ENCODE results near the gene SLC4A4.

Gene SLC4A4

DNA sequence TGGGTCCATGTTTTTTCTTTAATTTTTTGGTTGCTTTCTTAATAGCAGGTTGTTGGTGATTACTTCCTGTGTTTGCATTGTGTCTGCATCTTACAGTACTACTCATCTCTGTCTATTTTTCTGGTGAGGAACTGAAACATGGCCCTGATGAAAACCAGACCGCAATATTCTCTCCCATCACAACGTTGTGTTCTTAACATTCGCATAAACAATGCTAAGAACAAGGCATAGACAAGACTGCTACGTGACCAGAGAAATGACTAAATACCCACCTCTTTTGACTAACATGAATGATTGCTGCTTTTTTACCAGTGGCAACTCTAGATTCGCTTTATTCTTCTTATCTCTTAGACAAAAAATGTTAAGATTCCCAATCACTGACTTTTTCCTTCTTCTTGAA is 266.0 kb downstream of the SLC4A4 start:
- no peak for DNase-seq (ENCODE audit: low read depth)

DNA sequence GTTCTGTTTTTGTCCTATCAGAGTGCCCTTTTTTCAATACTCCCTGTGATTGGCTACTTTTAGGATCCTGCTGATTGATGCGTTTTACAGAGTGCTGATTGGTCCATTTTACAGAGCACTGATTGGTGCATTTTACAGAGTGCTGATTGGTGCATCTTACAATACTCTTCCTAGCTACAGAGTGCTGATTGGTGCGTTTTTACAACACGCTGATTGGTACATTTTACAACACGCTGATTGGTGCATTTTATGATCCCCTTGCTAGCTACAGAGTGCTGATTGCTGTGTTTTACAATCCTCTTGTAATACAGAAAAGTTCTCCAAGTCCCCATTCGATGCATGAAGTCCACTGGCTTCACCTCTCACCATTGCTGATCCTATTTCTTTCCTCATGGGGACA is 268.3 kb downstream of the SLC4A4 start:
- DNase-seq (ENCODE audit: low read depth), result no peak

DNA sequence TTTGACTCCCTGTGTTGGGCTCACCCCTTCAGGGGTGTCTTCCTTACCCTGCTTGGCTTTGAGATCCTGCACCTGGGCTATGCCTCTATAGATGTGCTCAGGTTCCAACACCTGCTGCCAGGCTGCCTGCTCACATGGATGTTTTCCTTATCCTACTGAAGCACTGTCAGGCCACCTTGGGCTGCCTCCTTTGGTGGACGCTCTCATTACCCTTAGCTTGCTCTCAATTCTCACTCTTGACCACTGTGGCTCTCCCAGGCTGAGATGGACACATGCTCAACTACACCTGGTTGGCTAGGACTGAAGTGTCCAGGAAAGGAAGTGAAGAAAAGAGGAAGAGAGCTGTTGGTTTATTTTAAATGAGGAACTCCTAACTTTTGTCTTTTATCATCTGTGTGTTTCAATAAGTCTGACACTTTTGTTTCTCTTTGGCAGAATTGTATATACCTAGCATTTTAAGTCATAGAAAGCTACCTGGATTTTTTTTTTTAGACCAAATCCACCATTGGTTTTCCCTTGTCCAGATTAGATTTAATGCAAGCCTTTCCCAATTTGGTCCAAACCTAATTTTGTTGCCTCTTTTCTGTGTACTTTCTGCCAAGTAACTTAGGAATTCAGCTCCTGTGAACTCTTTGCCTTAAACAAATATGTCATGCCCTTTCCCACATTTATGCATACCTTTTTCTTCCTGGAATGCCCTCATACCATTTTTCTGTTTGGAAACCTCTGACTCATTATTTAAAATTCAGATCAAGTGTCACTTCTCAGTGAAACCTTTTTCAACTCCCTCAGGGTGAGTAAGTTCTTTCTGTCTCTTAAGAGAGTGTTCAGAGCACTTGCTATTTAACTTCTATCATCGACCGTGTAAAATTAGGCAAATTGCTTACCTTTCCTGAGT is 269.2 kb downstream of the SLC4A4 start:
- DNase-seq (ENCODE audit: low read depth), result no peak

DNA sequence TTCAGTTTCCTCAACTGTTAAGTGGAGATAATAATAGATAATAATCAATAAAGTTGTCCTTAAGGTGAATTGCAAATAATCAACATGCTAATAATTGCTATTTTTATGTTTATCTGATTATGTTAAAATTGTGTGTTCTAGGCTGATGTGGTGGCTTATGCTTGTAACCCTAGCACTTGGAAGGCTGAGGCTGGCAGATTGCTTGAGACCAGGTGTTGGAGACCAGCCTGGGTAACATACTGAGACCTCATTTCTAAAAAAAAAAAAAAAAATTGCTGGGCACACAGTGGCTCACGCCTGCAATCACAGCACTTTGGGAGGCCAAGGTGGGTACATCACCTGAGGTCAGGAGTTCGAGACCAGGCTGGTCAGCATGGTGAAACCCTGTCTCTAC is 269.9 kb downstream of the SLC4A4 start:
- no peak for DNase-seq (ENCODE audit: low read depth)

DNA sequence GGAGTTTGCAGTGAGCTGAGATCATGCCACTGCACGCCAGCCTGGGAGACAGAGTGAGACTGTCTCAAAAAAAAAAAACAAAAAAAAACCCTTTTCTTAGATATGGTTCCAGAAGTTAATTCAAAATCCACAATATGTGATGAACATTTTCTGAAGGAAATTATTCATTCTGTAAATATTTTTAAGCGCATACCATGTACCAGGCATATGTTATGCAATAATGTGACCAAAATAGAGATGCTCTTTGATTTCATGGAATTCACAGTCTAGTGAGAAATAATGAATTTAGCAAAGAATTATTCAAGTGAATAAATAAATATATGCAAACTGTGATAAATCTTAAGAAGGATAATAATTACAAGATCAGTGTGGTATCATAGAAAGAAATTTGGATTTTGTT is 270.3 kb downstream of the SLC4A4 start:
- no peak for DNase-seq (ENCODE audit: low read depth)

DNA sequence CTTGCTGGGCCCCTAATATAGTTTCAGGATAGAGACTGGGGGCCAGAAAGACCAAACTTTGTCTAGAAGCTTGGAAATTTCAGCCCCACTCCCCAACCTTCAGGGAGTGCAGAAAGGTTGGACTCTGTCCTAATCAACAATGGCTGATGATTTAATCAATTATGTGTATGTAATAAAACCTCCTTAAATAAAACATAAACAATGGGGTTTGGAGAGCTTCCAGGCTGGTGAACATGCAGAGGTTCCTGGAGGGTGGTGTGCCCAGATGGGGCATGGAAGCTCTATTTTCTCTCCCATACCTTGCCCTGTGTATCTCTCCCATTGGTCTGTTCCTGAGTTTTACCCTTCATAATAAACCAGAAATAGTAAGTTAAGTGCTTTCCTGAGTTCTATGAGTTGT is 270.8 kb downstream of the SLC4A4 start:
- no peak for DNase-seq (ENCODE audit: low read depth)

DNA sequence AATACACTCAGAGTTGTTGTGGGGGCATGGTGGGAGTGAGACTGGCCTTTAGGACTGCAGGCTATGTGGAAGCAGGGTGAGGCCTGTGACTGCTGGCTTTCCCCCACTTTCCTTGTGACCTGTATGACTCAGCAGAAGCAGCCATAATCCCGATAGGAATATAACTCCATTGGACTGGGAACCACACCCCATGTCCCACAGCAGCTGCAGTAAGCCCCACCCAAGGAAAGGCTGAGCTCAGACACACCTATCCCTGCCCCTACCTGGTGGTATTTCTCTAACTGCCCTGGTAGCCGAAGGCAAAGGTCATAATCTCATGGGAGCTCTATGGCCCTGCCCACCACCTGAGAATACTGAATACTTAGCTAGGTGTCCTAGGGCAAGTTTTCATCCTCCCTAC is 275.8 kb downstream of the SLC4A4 start:
- DNase-seq (ENCODE audit: low read depth), result no peak

DNA sequence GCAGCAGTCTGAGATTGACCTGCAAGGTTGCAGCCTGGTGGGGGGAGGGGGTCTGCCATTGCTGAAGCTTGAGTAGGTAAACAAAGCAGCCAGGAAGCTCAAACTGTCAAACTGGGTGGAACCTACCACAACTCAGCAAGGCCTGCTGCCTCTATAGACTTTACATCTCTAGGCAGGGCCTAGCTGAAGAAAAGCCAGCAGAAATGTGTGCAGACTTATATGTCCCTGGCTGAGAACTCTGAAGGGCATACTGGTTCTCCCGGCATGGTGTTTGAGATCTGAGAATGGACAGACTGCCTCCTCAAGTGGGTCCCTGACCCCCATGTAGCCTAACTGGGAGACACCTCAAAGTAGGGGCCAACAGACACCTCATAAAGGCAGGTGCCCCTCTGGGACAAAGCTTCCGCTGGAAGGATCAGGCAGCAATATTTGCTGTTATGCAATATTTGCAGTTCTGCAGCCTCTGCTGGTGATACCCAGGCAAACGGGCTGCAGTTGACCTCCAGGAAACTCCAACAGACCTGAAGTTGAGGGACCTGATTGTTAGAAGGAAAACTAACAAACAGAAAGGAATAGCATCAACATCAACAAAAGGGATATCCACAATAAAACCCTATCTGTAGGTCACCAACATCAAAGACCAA is 277.5 kb downstream of the SLC4A4 start:
- no peak for DNase-seq (ENCODE audit: low read depth)
